Endothelial cell of umbilical vein (primary cell): ENCODE results near the gene PLXDC2. TPM values are rescaled to one million over a fixed set of nuclear protein-coding genes. Genes with fewer than 3 reads are reported as not detected.

ENCODE experiments used
- BruUV-seq: library from RNA; stranded (reverse); fragments of 400-500 nt; replicated peaks from 2 replicates; lab custom pipeline; 2021; lab: Mats Ljungman, UMichigan
- CTCF ChIA-PET: fragments of 300-600, 350-600 bp; sonication (Branson Sonifier 250); formaldehyde crosslinking; loops from one replicate; lab custom pipeline; 2021; ENCODE audit warnings: antibody characterized with exemption, inconsistent platforms; lab: Charles Lee
- POLR2A ChIA-PET: fragments of 300-600, 350-600 bp; sonication (Branson Sonifier 250); formaldehyde crosslinking; loops from one replicate; lab custom pipeline; 2021; ENCODE audit warnings: antibody characterized with exemption, inconsistent platforms; lab: Charles Lee
- DNase-seq: peaks from one replicate; pipeline ENCODE4 v3.0.0-alpha.2; 2011; ENCODE audit warnings: low read depth, low spot score
- FAIRE-seq: peaks from 2 replicates; lab custom pipeline; 2011; peaks lifted over from hg19 to GRCh38; lab: Jason Lieb, UNC
- H2AFZ ChIP-seq: 2 replicates; pipeline ENCODE4 v1.6.0; 2012; ENCODE audit warnings: low read depth, low read length, control low read depth, inconsistent platforms
- H3K27ac ChIP-seq: 2 replicates; pipeline ENCODE4 v1.5.1; 2011; ENCODE audit warnings: low read depth, mild to moderate bottlenecking, control low read depth, low read length, moderate library complexity; ENCODE audit not compliant: insufficient read depth
- H3K27me3 ChIP-seq, 2 experiments: 2 replicates each; pipeline versions ENCODE4 v1.6.0 to v1.6.1; 2011; ENCODE audit warnings: low read length in 2 of 2, mixed read lengths in 1 of 2; ENCODE audit not compliant: control insufficient read depth in 2 of 2, insufficient read depth in 2 of 2
- H3K36me3 ChIP-seq, 2 experiments: 2 replicates in 1 of 2; 3 replicates in 1 of 2; pipeline ENCODE4 v1.5.1; 2011; ENCODE audit warnings: low read length in 2 of 2, mild to moderate bottlenecking in 1 of 2, moderate library complexity in 1 of 2; ENCODE audit not compliant: control insufficient read depth in 2 of 2, insufficient read depth in 2 of 2; ENCODE audit errors: extremely low read depth in 1 of 2
- H3K4me1 ChIP-seq: 3 replicates; pipeline ENCODE4 v1.5.1; 2011; ENCODE audit warnings: mild to moderate bottlenecking, low read length; ENCODE audit not compliant: control insufficient read depth, insufficient read depth; ENCODE audit errors: extremely low read depth
- H3K4me2 ChIP-seq: 2 replicates; pipeline ENCODE4 v1.6.1; 2011; ENCODE audit warnings: low read length, control low read depth, mixed read lengths; ENCODE audit not compliant: insufficient read depth
- H3K4me3 ChIP-seq, 3 experiments: fragments of 200-600 bp in 1 of 3; sonication (generic), shearing (Covaris generic) in 1 of 3; replicated peaks in 1 of 3; 2 replicates each; pipeline ENCODE4 v1.5.1; 2011 to 2016; ENCODE audit warnings: control low read depth in 3 of 3, low read length in 3 of 3, mild to moderate bottlenecking in 2 of 3, inconsistent platforms in 1 of 3, low read depth in 1 of 3, moderate library complexity in 1 of 3; ENCODE audit not compliant: insufficient read depth in 1 of 3
- H3K79me2 ChIP-seq: 2 replicates; pipeline ENCODE4 v1.6.0; 2012; ENCODE audit warnings: low read length, inconsistent platforms; ENCODE audit not compliant: control insufficient read depth, insufficient read depth
- H3K9ac ChIP-seq: replicated peaks from 2 replicates; pipeline ENCODE3; 2011; ENCODE audit warnings: low read length, control low read depth; ENCODE audit not compliant: insufficient read depth; ENCODE audit errors: extremely low read depth
- H3K9me1 ChIP-seq: replicated peaks from 3 replicates; pipeline ENCODE4 v1.6.0; 2011; ENCODE audit warnings: mild to moderate bottlenecking, low read length; ENCODE audit not compliant: control insufficient read depth, insufficient read depth; ENCODE audit errors: extremely low read depth
- H3K9me3 ChIP-seq: replicated peaks from 2 replicates; pipeline ENCODE4 v1.5.1; 2012; ENCODE audit warnings: low read length, inconsistent platforms; ENCODE audit not compliant: control insufficient read depth, insufficient read depth
- H4K20me1 ChIP-seq: replicated peaks from 2 replicates; pipeline ENCODE3; 2011; ENCODE audit warnings: mild to moderate bottlenecking, low read length; ENCODE audit not compliant: control insufficient read depth, insufficient read depth; ENCODE audit errors: extremely low read depth
- CTCF ChIP-seq, 2 donors: IDR thresholded peaks; 1 replicate in 1 of 2; 2 replicates in 1 of 2; pipeline ENCODE4 v1.5.1; 2011; ENCODE audit warnings: low read length in 2 of 2, mild to moderate bottlenecking in 2 of 2, moderate library complexity in 2 of 2, control low read depth in 1 of 2, inconsistent platforms in 1 of 2, low read depth in 1 of 2; ENCODE audit not compliant: insufficient read depth in 1 of 2; ENCODE audit errors: extremely low read depth in 1 of 2
- FOS ChIP-seq: IDR thresholded peaks from 2 replicates; pipeline ENCODE4 v1.6.1; 2011; ENCODE audit warnings: mild to moderate bottlenecking, low read length, moderate library complexity, borderline replicate concordance; ENCODE audit not compliant: insufficient read depth
- GATA2 ChIP-seq: IDR thresholded peaks from 2 replicates; pipeline ENCODE4 v1.7.0; 2011; ENCODE audit warnings: low read depth, mild to moderate bottlenecking, moderate library complexity, mixed read lengths, low read length; ENCODE audit not compliant: insufficient read length, insufficient read depth
- MAX ChIP-seq: IDR thresholded peaks from 2 replicates; pipeline ENCODE4 v1.6.1; 2011; ENCODE audit not compliant: insufficient read depth, insufficient read length
- MYC ChIP-seq: IDR thresholded peaks from one replicate; pipeline ENCODE4 v1.6.1; 2011; ENCODE audit warnings: mild to moderate bottlenecking, low read depth, low read length
- POLR2A ChIP-seq: IDR thresholded peaks from 2 replicates; pipeline ENCODE4 v1.6.1; 2012; ENCODE audit warnings: low read depth, mild to moderate bottlenecking, control low read depth, low read length
- POLR2AphosphoS5 ChIP-seq: IDR thresholded peaks from 2 replicates; pipeline ENCODE4 v1.6.1; 2012; ENCODE audit warnings: low read depth, mild to moderate bottlenecking, control low read depth, low read length, moderate library complexity; ENCODE audit not compliant: insufficient read depth
- dilution Hi-C: fragments of 300-500 bp; cut with MboI; formaldehyde crosslinking; loops from one replicate; pipeline ENCODE4 v1.15.0; 2019; ENCODE audit warnings: low sequenced_read_pairs; ENCODE audit not compliant: extremely low pct_ligation_motif_present
- intact Hi-C: fragments of 100-400 bp; cut with micrococcal nuclease; formaldehyde crosslinking; loops from one replicate; pipeline ENCODE4 v1.10.0; 2022
- polyA plus RNA-seq, 4 experiments: library from polyadenylated mRNA; depleted of rRNA in 3 of 4; stranded (reverse) in 3 of 4; unstranded in 1 of 4; fragments of >200 nt; gene quantifications; 2 replicates each; pipeline versions ENCODE4 v1.2.1 to v1.2.3, GENCODE V29; 2011 to 2012; ENCODE audit warnings: missing spikeins in 1 of 4
- total RNA-seq: library from RNA; stranded (reverse); gene quantifications from 2 replicates; pipeline ENCODE4 v1.2.3, GENCODE V29; 2021

Gene PLXDC2
- total and polyA plus RNA-seq, 2 donors (not counting 3 experiments of a cell fraction or from before 2014, with no cell fraction given): 0.32 to 1.2 TPM

GRCh38 chr10:19795684-19796083 is 20.5 kb upstream of the PLXDC2 start:
- no peak overlapping the region for H3K9ac ChIP-seq
- CTCF ChIA-PET: no interaction called here
- POLR2A ChIA-PET: no interaction called here
- no peak overlapping the region for H3K27ac ChIP-seq
- no peak for DNase-seq
- H3K4me3 ChIP-seq: no peak overlapping the region
- H3K9me1 ChIP-seq: no peaks in the 10 kb centered on the region
- no peaks in the 10 kb centered on the region for H3K4me1 ChIP-seq
- no peaks in the 10 kb centered on the region for H4K20me1 ChIP-seq
- no peaks in the 10 kb centered on the region for H3K9me3 ChIP-seq
- H3K27me3 ChIP-seq: no peaks in the 10 kb centered on the region
- H3K4me2 ChIP-seq: no peak overlapping the region
- TF ChIP-seq GATA2: no peak
- TF ChIP-seq FOS: no peak
- FAIRE-seq: no peak
- dilution Hi-C loops: no loop called here
- no peak overlapping the region for H2AFZ ChIP-seq
- no peaks in the 10 kb centered on the region for H3K79me2 ChIP-seq
- no TSS peak for BruUV-seq
- intact Hi-C loops: no loop called here
- no peaks in the 10 kb centered on the region for H3K36me3 ChIP-seq

GRCh38 chr10:19800161-19800560 is 16.1 kb upstream of the PLXDC2 start:
- dilution Hi-C loops (no loop called here), intact Hi-C loops (no loop called here)
- Histone ChIP-seq H3K4me1 (no peaks in the 10 kb centered on the region), H3K79me2 (no peaks in the 10 kb centered on the region), H3K4me2 (no peak overlapping the region), H2AFZ (no peak overlapping the region), H3K9ac (no peak overlapping the region), H3K27me3 (no peaks in the 10 kb centered on the region), H3K9me1 (no peaks in the 10 kb centered on the region), H3K9me3 (no peaks in the 10 kb centered on the region), H4K20me1 (no peaks in the 10 kb centered on the region), H3K36me3 (no peaks in the 10 kb centered on the region), H3K27ac (no peak overlapping the region), H3K4me3 (no peak overlapping the region)
- no peak for TF ChIP-seq CTCF (IDR thresholded peaks at IDR 0.05; ENCODE audit: extremely low read depth in 1 of 2, insufficient read depth in 1 of 2, low read depth in 1 of 2, low read length in 2 of 2)
- no peak for TF ChIP-seq GATA2
- TF ChIP-seq MYC: no peak
- TF ChIP-seq POLR2A: no peak
- no peak for TF ChIP-seq POLR2AphosphoS5
- no peak for TF ChIP-seq MAX
- FAIRE-seq (no peak), DNase-seq (no peak)
- ChIA-PET POLR2A (no interaction called here), CTCF (no interaction called here)
- no TSS peak for BruUV-seq
